ENCODE results near the gene GRM8.

DNA sequence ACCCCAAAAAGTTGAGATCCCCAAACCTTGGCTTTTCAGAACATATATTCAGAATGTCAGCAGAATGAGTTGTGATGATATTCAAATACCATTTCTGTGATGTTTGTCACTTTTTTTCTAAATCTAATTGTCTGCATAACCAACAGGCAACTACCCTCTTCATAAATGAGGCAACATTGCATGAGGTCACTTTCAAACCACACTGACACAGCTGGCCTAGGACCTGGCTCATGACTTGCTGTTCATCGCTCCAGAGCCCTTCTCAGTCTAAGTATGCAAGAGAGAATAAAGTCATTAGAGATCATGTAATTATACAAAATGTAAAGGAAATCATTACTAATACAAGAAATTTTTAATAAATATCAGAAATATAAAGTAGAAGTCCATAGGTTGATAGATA is 681.9 kb downstream of the GRM8 start:
- TF ChIP-seq, protein P1, sequence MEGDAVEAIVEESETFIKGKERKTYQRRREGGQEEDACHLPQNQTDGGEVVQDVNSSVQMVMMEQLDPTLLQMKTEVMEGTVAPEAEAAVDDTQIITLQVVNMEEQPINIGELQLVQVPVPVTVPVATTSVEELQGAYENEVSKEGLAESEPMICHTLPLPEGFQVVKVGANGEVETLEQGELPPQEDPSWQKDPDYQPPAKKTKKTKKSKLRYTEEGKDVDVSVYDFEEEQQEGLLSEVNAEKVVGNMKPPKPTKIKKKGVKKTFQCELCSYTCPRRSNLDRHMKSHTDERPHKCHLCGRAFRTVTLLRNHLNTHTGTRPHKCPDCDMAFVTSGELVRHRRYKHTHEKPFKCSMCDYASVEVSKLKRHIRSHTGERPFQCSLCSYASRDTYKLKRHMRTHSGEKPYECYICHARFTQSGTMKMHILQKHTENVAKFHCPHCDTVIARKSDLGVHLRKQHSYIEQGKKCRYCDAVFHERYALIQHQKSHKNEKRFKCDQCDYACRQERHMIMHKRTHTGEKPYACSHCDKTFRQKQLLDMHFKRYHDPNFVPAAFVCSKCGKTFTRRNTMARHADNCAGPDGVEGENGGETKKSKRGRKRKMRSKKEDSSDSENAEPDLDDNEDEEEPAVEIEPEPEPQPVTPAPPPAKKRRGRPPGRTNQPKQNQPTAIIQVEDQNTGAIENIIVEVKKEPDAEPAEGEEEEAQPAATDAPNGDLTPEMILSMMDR (IDR thresholded peaks at IDR 0.05) = no peak
- TF ChIP-seq POLR2A (IDR thresholded peaks at IDR 0.05) = no peak
